Measurements from ENCODE around the gene IFI27.
A peak's percentile ranks its signal among the peaks of the same experiment; 100 is the strongest.
"Not testable (repeated sequence)": the region's sequence is repeated elsewhere in the genome, so short reads cannot be mapped to it uniquely, and the experiment has no call there.

The IFI27 gene

DNA sequence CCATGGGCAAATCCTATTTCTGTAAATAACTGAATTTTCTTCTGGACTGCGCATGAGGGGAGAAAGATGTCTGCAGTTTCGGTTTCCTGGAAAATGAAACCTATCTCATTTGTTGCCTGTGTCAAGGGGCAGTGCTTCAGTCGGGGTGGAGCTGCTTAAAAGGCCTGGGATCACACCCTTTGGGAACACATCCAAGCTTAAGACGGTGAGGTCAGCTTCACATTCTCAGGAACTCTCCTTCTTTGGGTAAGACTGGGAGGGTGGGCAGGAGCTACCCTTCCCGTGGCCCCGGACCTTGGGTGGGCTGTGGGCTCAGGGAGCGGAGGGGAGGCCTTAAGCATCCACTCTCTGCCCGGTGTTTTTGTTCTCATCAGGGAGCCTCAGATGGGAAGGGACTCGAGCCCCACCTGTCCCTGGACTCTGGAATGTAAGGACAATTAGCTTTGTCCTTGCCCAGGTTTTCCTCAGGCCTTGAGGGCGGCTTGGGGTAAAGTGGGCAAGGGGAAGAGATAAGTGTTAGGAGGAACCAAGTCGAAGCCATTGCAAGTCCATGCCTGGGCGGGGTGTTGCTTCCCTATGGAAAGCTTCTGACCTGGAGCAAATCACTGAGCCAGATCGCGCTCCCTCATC is at the start of gene IFI27:
TSS of gene IFI27 (plus strand) at position 185 of the 630 bp plus-strand sequence.
- H4K20me1 ChIP-seq = no peaks in the 10 kb centered on the region
- H3K4me3 ChIP-seq = no peak within 1 kb of the TSS
- TF ChIP-seq Cebpa-rat (IDR thresholded peaks at IDR 0.05) = no peak
- no peaks in the 10 kb centered on the region for H3K27me3 ChIP-seq
- H3K4me1 ChIP-seq = peaks cover 11% of the 10 kb centered on the region; the same call in 1 of the 2 replicates
- no peaks in the 10 kb centered on the region for H3K36me3 ChIP-seq
- H3K4me2 ChIP-seq = no peak within 1 kb of the TSS
- H3K9ac ChIP-seq = no peak within 1 kb of the TSS
- no peaks in the 10 kb centered on the region for H3K9me3 ChIP-seq
- H3K27ac ChIP-seq = no peak within 1 kb of the TSS

DNA sequence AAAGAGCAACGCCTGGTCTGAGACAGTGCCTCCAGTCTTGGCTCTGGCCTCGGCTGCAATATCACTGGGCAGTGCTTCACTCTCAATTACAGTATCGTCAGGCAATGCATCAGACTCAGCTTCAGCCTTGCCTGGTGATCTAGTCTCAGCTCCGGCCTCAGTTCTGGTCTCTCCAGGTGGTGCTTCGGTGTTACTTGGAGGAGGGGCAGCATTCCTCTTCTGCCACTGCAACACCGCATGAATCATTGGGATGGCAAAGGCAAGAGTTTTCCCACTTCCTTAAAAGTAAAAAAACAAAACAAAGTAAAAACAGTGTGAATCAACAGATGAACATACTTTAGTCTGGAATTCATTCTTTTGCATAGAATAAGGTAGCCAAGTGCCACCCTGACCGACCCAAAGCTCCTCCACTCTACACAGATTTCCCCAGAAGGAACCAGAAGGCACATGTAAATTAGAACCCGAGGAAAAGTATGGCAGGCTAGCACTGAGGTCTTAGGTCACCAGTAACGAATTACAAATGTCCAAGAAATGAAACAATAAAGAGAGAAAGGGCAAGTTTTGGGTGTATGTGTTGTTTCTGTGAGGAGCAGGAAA is 48.1 kb upstream of the IFI27 start:
- Histone ChIP-seq H3K27ac (no peak overlapping the region), H3K36me3 (peaks cover 88% of the 10 kb centered on the region), H3K27me3 (no peaks in the 10 kb centered on the region), H3K4me3 (no peak overlapping the region), H3K4me2 (no peak overlapping the region), H4K20me1 (peaks cover 100% of the 10 kb centered on the region), H3K9me3 (peaks cover 4% of the 10 kb centered on the region), H3K4me1 (peaks cover 18% of the 10 kb centered on the region), H3K9ac (no peak overlapping the region)
- no peak for TF ChIP-seq Cebpa-rat (IDR thresholded peaks at IDR 0.05)

DNA sequence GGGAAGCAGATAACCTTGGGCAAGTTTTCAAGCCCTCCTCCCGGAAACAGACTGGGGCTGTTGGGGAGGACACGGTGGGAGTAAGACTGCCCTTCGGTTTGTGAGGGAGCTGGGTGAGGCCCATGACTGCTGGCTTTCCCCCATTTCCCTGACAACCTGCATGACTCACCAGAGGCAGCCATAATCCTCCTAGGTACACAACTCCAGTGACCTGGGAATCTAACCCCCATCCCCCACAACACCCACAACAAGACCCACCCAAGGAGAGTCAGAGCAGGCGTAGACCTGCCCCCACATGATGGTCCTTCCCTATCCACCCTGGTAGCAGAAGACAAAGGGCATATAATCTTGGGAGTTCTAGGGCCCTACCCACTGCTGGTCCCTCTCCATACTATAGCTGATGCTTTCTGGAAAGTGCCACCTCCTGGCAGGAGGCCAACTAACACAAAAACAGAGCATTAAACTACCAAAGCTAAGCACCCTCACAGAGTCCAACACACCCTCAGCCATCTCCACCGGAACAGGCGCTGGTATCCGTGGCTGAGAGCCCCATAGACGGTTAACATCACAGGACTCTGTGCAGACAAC is 44.4 kb upstream of the IFI27 start:
- H3K4me2 ChIP-seq = no peak overlapping the region
- H4K20me1 ChIP-seq = peaks cover 99% of the 10 kb centered on the region

GRCh38 chr14:94072076-94072475 is 38.5 kb upstream of the IFI27 start:
- H3K9me3 ChIP-seq = peaks cover 100% of the 10 kb centered on the region
- not testable (repeated sequence) for H3K9ac ChIP-seq, H3K27me3 ChIP-seq, H3K4me1 ChIP-seq, H3K4me3 ChIP-seq, H3K4me2 ChIP-seq, H3K27ac ChIP-seq
- H4K20me1 ChIP-seq = peaks cover 93% of the 10 kb centered on the region
- peaks cover 88% of the 10 kb centered on the region for H3K36me3 ChIP-seq

More for the DNA sequence above, 44.4 kb upstream of the IFI27 start:
- Histone ChIP-seq H3K4me1 (no peaks in the 10 kb centered on the region), H3K27ac (no peak overlapping the region), H3K4me3 (no peak overlapping the region), H3K9ac (no peak overlapping the region), H3K27me3 (no peaks in the 10 kb centered on the region), H3K36me3 (peaks cover 78% of the 10 kb centered on the region), H3K9me3 (peaks cover 41% of the 10 kb centered on the region)
- no peak for TF ChIP-seq Cebpa-rat (IDR thresholded peaks at IDR 0.05)

- H3K4me3 ChIP-seq = no peak overlapping the region
- no peaks in the 10 kb centered on the region for H3K27me3 ChIP-seq
- no peak for TF ChIP-seq Cebpa-rat (IDR thresholded peaks at IDR 0.05)
- peaks cover 26% of the 10 kb centered on the region for H3K4me1 ChIP-seq
- no peak overlapping the region for H3K9ac ChIP-seq
- H3K36me3 ChIP-seq = peaks cover 98% of the 10 kb centered on the region
- H4K20me1 ChIP-seq = peaks cover 93% of the 10 kb centered on the region
- no peak overlapping the region for H3K4me2 ChIP-seq
- no peak overlapping the region for H3K27ac ChIP-seq
- peaks cover 86% of the 10 kb centered on the region for H3K9me3 ChIP-seq
Measured at GRCh38 chr14:94074534-94074933, 36.0 kb upstream of the IFI27 start.

DNA sequence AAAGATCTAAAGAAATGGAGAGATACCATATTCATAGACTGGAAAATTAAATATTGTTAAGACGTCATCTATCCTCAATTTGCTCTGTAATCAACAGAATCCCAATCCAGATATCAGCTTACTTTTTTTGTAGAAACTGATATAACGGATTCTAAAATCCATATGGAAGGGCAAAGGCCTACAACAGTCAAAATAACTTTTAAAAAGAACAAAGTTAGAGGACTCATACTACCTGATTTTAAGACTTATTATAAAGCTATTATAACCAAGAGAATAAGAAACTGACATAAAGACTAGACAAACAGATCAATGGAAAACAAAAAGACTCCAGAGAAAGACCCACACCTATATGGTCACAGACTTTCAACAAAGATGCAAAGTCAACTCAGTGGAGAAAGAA is 35.5 kb upstream of the IFI27 start:
- TF ChIP-seq Cebpa-rat (IDR thresholded peaks at IDR 0.05) = no peak
- H4K20me1 ChIP-seq = peaks cover 93% of the 10 kb centered on the region
- H3K9ac ChIP-seq = no peak overlapping the region
- H3K4me3 ChIP-seq = no peak overlapping the region
- peaks cover 81% of the 10 kb centered on the region for H3K9me3 ChIP-seq
- H3K4me1 ChIP-seq = peaks cover 29% of the 10 kb centered on the region
- H3K27me3 ChIP-seq = no peaks in the 10 kb centered on the region
- H3K36me3 ChIP-seq = peaks cover 93% of the 10 kb centered on the region
- H3K4me2 ChIP-seq = no peak overlapping the region
- no peak overlapping the region for H3K27ac ChIP-seq

GRCh38 chr14:94077111-94077821 is 33.3 kb upstream of the IFI27 start:
- Histone ChIP-seq H3K4me2 (peak overlapping the region; percentile 91), H3K36me3 (peaks cover 71% of the 10 kb centered on the region), H3K9me3 (peaks cover 59% of the 10 kb centered on the region), H3K9ac (no peak overlapping the region), H3K4me1 (peaks cover 37% of the 10 kb centered on the region), H3K27ac (no peak overlapping the region), H3K4me3 (peak overlapping the region; percentile 99), H4K20me1 (peaks cover 74% of the 10 kb centered on the region), H3K27me3 (no peaks in the 10 kb centered on the region)
- no peak for TF ChIP-seq Cebpa-rat (IDR thresholded peaks at IDR 0.05)

GRCh38 chr14:94077823-94078222 is 32.7 kb upstream of the IFI27 start:
- no peak overlapping the region for H3K9ac ChIP-seq
- H3K36me3 ChIP-seq = peaks cover 66% of the 10 kb centered on the region
- peaks cover 70% of the 10 kb centered on the region for H4K20me1 ChIP-seq
- peaks cover 37% of the 10 kb centered on the region for H3K4me1 ChIP-seq
- peaks cover 58% of the 10 kb centered on the region for H3K9me3 ChIP-seq
- no peak overlapping the region for H3K27ac ChIP-seq
- H3K4me3 ChIP-seq = peak overlapping the region; percentile 99
- peak overlapping the region; percentile 91 for H3K4me2 ChIP-seq
- no peaks in the 10 kb centered on the region for H3K27me3 ChIP-seq
- TF ChIP-seq Cebpa-rat (IDR thresholded peaks at IDR 0.05) = no peak

GRCh38 chr14:94079891-94080620 is 30.5 kb upstream of the IFI27 start:
- peaks cover 37% of the 10 kb centered on the region for H3K4me1 ChIP-seq
- peaks cover 44% of the 10 kb centered on the region for H3K36me3 ChIP-seq
- H3K27ac ChIP-seq = peak overlapping the region; percentile 98
- H3K27me3 ChIP-seq = no peaks in the 10 kb centered on the region
- peaks cover 39% of the 10 kb centered on the region for H3K9me3 ChIP-seq
- H3K4me3 ChIP-seq = peak overlapping the region; percentile 99
- H3K9ac ChIP-seq = peak overlapping the region; percentile 99
- H3K4me2 ChIP-seq = peak overlapping the region; percentile 91
- H4K20me1 ChIP-seq = peaks cover 48% of the 10 kb centered on the region
- TF ChIP-seq Cebpa-rat (IDR thresholded peaks at IDR 0.05) = no peak

Data from BLaER1 (cell line).